Measurements from ENCODE around the gene CBLL1. TPM values are rescaled to one million over a fixed set of nuclear protein-coding genes. Genes with fewer than 3 reads are reported as not detected.

Gene CBLL1
- polyA plus RNA-seq, 1 of the 3 experiments (the other 2 are of a cell fraction) = 28.8 TPM

DNA sequence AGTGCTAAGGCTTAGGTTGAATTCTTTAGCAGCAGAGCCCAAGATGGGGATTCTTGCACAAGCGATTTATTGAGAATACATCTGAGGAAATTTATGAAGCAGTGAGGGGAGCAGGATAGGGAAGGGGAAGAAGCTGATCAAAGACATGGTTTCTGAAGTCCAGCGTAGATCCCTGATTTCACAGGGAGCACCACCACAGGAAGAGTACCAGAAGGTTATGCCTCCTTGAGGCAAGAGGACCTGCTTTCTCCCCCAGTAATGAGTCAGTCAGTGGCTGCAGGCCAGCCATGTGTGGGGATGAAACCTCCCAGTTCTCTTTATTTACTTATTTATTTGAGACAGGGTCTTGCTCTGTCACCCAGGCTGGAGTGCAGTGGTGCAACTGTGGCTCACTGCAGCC is 35.0 kb upstream of the CBLL1 start:
- Histone ChIP-seq H3K9ac (no peak overlapping the region), H3K79me2 (ENCODE audit: insufficient read depth) (no peaks in the 10 kb centered on the region), H3K36me3 (replicated peaks in 1 of 2; ENCODE audit: control insufficient read depth in 1 of 2, insufficient read depth in 2 of 2, low read length in 1 of 2) (no peaks in the 10 kb centered on the region), H4K20me1 (ENCODE audit: insufficient read depth) (no peaks in the 10 kb centered on the region), H3K27ac (ENCODE audit: low read depth in 2 of 2, low read length in 1 of 2) (no peak overlapping the region), H2AFZ (ENCODE audit: low read depth) (no peak overlapping the region), H3K9me3 (no peaks in the 10 kb centered on the region), H3K4me2 (no peak overlapping the region), H3F3A (replicated peaks; ENCODE audit: insufficient read depth) (no peaks in the 10 kb centered on the region), H3K9me2 (no peaks in the 10 kb centered on the region), H3K4me3 (ENCODE audit: low read depth in 2 of 2, low read length in 1 of 2) (no peak overlapping the region), H3K4me1 (ENCODE audit: control insufficient read depth in 1 of 2, insufficient read depth in 2 of 2, low read depth in 1 of 2, low read length in 1 of 2) (no peaks in the 10 kb centered on the region), H3K27me3 (ENCODE audit: insufficient read depth) (no peaks in the 10 kb centered on the region)
- ChIA-PET POLR2A (no interaction called here), CTCF (interaction anchor here (0.8 to 2.3 kb wide), 5 partner anchors 12 to 246 kb away, joined by 3 to 6 read pairs (median 4); partner anchors contain the start of genes BCAP29 and CBLL1)
- TF ChIP-seq, protein P1, sequence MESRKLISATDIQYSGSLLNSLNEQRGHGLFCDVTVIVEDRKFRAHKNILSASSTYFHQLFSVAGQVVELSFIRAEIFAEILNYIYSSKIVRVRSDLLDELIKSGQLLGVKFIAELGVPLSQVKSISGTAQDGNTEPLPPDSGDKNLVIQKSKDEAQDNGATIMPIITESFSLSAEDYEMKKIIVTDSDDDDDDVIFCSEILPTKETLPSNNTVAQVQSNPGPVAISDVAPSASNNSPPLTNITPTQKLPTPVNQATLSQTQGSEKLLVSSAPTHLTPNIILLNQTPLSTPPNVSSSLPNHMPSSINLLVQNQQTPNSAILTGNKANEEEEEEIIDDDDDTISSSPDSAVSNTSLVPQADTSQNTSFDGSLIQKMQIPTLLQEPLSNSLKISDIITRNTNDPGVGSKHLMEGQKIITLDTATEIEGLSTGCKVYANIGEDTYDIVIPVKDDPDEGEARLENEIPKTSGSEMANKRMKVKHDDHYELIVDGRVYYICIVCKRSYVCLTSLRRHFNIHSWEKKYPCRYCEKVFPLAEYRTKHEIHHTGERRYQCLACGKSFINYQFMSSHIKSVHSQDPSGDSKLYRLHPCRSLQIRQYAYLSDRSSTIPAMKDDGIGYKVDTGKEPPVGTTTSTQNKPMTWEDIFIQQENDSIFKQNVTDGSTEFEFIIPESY (IDR thresholded peaks at IDR 0.05; ENCODE audit: borderline replicate concordance, low read depth) = no peak
- DNase-seq = no peak
- WGBS (ENCODE audit: low lambda C conversion rate) = 87% methylated on average over 2 of the region's 2 CpGs

DNA sequence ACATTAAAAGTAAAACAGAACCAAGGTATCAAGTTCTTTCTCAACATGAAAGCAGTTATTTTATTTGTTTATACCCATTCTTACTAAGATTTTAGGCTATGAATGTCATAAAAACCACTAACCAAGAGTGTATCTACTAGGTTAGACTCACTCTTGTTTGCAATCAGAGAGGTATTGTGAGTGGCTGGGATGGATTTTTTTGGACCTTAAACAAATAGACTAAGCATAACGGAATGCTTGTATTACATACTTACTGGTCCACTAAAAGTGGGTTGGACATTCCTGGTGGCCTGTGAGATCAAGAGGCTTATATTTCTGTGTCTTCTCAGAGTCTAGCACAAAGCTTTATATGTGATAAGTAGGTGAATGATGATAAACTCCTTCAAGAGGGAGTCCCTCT is 32.6 kb upstream of the CBLL1 start:
- POLR2A ChIA-PET = interaction anchor here (1.0 kb wide), 1 partner anchor 126 kb away, joined by 4 read pairs; no protein-coding TSS in a partner anchor
- no peak for DNase-seq
- H3K4me3 ChIP-seq (ENCODE audit: low read depth in 2 of 2, low read length in 1 of 2) = no peak overlapping the region
- no peaks in the 10 kb centered on the region for H3K79me2 ChIP-seq (ENCODE audit: insufficient read depth)
- no peaks in the 10 kb centered on the region for H3K27me3 ChIP-seq (ENCODE audit: insufficient read depth)
- no peaks in the 10 kb centered on the region for H3K9me2 ChIP-seq
- H3F3A ChIP-seq (replicated peaks; ENCODE audit: insufficient read depth) = no peaks in the 10 kb centered on the region
- no peak overlapping the region for H2AFZ ChIP-seq (ENCODE audit: low read depth)
- TF ChIP-seq EP300 (IDR thresholded peaks at IDR 0.05; ENCODE audit: borderline replicate concordance in 1 of 2, low read depth in 1 of 2, low read length in 1 of 2) (no peak), SMC3 (IDR thresholded peaks at IDR 0.05; ENCODE audit: low read depth, low read length) (no peak), TEAD4 (IDR thresholded peaks at IDR 0.05; ENCODE audit: borderline replicate concordance, insufficient read depth) (no peak), CHD2 (IDR thresholded peaks at IDR 0.05; ENCODE audit: low read length, partially characterized antibody) (no peak), GABPA (IDR thresholded peaks at IDR 0.05; ENCODE audit: low read depth) (no peak), FOSL2 (IDR thresholded peaks at IDR 0.05; ENCODE audit: borderline replicate concordance, low read depth) (no peak), JUND (IDR thresholded peaks at IDR 0.05) (no peak), NFIC (IDR thresholded peaks at IDR 0.05; ENCODE audit: borderline replicate concordance) (no peak), MEF2A (IDR thresholded peaks at IDR 0.05; ENCODE audit: borderline replicate concordance, low read depth) (no peak), RAD21 (IDR thresholded peaks at IDR 0.05; ENCODE audit: low read length) (no peak)
- TF ChIP-seq, protein P2, sequence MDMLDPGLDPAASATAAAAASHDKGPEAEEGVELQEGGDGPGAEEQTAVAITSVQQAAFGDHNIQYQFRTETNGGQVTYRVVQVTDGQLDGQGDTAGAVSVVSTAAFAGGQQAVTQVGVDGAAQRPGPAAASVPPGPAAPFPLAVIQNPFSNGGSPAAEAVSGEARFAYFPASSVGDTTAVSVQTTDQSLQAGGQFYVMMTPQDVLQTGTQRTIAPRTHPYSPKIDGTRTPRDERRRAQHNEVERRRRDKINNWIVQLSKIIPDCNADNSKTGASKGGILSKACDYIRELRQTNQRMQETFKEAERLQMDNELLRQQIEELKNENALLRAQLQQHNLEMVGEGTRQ (IDR thresholded peaks at IDR 0.05; ENCODE audit: borderline replicate concordance, low read depth, low read length) = no peak
- TF ChIP-seq, protein P3, sequence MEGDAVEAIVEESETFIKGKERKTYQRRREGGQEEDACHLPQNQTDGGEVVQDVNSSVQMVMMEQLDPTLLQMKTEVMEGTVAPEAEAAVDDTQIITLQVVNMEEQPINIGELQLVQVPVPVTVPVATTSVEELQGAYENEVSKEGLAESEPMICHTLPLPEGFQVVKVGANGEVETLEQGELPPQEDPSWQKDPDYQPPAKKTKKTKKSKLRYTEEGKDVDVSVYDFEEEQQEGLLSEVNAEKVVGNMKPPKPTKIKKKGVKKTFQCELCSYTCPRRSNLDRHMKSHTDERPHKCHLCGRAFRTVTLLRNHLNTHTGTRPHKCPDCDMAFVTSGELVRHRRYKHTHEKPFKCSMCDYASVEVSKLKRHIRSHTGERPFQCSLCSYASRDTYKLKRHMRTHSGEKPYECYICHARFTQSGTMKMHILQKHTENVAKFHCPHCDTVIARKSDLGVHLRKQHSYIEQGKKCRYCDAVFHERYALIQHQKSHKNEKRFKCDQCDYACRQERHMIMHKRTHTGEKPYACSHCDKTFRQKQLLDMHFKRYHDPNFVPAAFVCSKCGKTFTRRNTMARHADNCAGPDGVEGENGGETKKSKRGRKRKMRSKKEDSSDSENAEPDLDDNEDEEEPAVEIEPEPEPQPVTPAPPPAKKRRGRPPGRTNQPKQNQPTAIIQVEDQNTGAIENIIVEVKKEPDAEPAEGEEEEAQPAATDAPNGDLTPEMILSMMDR (IDR thresholded peaks at IDR 0.05) = no peak
- TF ChIP-seq, protein P4, sequence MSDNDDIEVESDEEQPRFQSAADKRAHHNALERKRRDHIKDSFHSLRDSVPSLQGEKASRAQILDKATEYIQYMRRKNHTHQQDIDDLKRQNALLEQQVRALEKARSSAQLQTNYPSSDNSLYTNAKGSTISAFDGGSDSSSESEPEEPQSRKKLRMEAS (IDR thresholded peaks at IDR 0.05; ENCODE audit: low read depth) = no peak
- no peaks in the 10 kb centered on the region for H4K20me1 ChIP-seq (ENCODE audit: insufficient read depth)
- H3K9me3 ChIP-seq = no peaks in the 10 kb centered on the region
- H3K9ac ChIP-seq = no peak overlapping the region
- H3K4me1 ChIP-seq (ENCODE audit: control insufficient read depth in 1 of 2, insufficient read depth in 2 of 2, low read depth in 1 of 2, low read length in 1 of 2) = no peaks in the 10 kb centered on the region
- no peaks in the 10 kb centered on the region for H3K36me3 ChIP-seq (replicated peaks in 1 of 2; ENCODE audit: control insufficient read depth in 1 of 2, insufficient read depth in 2 of 2, low read length in 1 of 2)
- H3K4me2 ChIP-seq = no peak overlapping the region
- 54% methylated on average over 1 of the region's 1 CpG for WGBS (ENCODE audit: low lambda C conversion rate)
- CTCF ChIA-PET = interaction anchor here (1.3 to 2.8 kb wide), 4 partner anchors 10 to 248 kb away, joined by 3 to 17 read pairs (median 9); no protein-coding TSS in a partner anchor
- H3K27ac ChIP-seq (ENCODE audit: low read depth in 2 of 2, low read length in 1 of 2) = no peak overlapping the region

Data from SK-N-SH (cell line).